ENCODE results near the gene RASL10A.

RASL10A gene

DNA sequence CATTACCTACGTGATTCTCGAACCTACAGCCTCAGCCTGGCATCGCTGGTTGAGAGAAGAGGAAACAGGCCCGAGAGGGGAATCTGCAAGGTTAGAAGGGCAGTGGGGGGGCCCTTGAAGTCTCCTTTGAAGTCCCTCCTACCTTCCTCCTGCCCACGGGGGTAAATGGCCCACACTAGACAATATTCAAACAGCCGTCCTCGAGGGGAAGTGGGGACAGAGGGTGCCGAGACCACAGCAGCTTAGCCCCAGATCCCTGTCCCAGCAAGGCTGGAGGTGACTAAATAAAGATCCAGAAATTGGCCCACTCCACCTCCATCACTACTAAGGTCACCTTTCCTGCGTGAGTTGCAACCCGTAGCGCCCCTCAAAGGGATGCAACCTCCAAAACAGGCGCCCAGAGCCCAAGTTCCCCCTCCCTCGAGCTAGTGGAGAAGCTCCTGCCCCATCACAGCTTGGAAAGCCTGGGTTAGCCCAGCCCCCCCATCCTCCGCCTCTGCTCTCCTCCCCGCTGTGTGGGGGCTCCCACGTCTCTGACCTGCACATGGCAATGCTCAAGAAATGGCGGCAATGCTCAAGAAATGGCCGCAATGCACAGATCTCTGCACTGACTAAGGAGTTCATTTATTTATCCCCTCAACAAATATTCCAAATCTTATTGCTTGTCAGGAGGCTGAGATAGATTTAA lies 788 bp upstream of the RASL10A start:
- DNase-seq, result no peak

DNA sequence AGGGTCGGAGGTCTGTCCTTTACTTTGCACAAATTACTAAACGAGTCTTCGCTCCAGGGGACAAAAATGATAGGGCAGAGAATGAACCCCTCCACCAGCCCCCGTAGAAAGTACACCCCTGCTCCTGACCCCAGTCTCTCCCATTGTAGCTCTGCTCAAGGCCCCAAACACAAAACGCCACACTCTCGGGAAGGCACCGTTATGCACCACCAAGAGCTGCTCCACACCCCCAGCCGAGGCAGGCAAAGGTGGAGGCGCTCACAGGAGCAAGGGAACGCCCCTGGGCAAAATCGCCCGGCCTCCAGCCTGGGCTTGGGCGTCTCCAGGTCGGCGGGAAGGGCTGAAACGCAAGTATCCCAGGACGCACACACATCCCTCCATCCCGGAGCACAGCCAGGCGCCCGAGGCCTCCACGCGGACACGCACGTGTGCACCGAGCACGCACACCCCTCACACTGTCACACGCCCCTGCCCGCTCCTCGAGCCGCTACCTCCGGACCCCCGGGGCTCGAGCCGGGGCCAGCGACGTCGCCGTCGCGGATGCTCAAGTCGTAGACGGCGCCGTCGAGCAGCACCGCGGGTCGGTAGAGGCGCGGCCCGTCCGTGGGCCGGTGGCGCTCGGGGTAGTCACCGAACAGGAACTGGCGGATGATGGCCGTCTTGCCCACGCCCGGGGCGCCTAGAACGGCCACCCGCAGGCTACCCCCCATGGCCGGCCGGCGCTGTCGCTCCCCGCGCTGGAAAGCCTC lies 786 bp downstream of the RASL10A start:
- no peak for DNase-seq

DNA sequence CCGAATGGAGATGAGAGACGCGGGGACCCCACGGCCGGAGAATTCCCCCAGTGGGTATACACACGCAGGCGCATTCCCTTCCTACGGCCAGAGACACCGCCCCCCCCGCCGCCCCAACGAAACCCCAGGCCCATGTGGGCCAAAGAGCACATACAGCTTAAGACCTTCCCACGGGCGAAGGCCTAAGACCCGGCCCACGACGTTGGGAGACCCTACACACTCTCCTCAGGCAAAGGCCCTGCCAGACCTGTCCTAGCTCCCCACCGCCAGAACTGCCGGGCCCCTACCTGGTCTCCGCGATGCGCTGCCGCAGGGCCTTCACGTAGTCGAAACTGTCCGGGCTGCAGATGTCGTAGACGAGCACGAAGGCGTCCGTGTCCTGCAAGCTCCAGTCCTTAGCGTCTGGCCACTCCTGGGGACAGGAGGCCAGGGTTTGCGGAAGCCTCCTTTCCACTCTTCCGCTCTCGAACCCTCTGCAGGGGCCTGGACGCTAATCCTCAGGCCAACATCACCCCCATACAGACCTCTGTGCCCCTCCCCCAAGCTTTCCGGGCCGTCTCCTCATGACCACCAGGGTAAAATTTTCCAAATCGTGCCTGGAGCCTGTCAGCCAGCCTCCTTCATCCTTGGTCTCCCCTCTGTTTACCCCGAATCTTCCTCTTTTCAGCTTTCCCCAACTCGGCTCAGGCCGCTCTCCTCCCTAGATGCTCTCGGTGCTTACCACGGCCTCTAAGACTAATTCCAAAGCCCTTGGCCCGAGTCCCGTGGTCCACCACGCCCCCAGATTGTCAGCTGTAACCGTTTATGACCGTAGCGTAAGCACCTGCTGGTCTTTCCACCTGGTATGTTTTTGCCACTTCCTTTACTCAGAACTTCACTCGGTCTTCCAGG lies 1.7 kb downstream of the RASL10A start:
- DNase-seq, result no peak

DNA sequence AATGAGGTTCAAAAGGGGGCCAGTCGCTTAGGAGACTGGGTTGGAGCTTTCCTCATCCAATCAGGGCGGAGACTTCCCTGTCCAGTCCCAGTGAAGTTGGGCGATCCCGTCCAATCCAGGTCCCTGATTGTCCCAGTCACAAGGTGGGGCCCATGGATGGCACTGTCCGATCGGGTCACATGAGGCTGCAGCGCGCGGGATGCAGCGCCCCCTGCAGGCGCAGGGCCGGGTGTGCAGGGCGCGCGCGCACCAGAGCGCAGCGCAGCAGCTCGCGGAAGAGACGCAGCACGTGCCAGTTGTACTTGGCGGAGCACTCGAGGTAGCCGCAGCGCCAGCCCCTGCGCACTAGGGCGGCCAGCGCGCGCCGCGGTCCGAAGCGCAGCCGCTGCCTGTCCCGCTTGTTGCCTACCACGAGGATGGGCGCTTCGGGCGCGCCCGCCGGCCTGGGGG lies 2.3 kb downstream of the RASL10A start:
- no peak for DNase-seq

DNA sequence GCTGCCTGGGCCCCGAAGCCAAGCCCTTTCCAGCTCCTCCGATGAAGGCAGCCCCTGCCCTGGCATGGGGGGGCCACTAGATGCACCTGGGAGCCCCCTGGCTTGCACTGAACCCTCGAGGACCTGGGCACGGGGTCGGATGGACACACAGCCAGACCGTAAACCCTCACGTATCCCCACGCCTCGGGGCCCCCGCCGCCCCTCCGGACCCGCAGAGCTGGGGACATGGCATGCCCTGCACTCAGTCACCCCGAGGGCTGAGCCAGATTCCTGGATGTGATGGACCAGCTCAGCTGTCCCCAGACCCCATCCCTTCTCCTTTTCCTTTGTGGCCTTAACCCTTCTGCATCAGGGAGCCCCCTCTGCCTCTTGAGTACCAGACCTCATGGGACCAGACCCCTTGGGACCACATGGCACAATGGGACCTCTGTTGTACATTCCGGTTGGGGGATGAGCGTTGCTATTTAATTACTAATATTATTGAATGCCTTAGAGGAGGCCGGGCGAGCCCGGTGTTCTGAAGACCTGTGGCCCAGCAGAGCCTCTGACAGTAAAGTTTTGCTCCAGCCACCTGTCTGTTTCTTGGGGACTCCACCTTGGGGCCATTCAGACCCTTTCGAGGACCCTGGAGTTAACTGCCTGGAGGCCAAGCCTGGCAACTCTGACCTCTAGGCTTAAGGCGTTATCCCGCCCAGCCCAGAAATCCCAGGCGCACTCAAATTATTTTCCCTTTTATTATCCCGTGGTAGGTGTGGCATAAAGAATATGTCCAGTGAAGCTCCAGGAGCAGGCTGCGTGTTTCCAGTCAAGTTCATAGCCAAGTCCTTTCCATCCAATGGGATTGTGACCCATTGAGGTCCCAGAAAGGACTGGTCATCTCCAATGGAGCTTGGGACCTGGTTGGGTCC lies 3.0 kb downstream of the RASL10A start:
- DNase-seq, result no peak

DNA sequence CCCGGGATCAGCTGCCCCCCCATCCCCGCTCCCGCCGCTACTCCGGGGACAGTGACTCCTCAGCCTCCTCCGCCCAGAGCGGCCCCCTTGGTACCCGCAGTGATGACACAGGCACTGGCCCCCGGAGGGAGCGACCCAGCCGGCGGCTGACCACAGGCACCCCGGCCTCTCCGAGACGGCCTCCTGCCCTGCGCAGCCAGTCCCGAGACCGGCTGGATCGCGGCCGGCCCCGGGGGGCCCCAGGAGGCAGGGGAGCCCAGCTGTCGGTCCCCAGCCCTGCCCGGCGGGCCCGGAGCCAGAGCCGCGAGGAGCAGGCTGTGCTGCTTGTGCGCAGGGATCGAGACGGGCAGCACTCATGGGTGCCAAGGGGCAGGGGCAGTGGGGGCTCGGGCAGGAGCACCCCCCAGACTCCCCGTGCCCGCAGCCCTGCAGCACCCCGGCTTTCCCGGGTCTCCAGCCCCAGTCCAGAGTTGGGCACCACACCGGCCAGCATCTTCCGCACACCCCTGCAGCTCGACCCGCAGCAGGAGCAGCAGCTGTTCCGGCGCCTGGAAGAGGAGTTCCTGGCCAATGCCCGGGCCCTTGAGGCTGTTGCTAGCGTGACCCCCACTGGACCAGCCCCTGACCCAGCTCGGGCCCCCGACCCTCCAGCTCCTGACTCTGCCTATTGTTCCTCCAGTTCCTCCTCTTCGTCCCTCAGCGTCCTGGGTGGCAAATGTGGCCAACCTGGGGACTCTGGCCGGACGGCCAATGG lies 3.9 kb downstream of the RASL10A start:
- no peak for DNase-seq

DNA sequence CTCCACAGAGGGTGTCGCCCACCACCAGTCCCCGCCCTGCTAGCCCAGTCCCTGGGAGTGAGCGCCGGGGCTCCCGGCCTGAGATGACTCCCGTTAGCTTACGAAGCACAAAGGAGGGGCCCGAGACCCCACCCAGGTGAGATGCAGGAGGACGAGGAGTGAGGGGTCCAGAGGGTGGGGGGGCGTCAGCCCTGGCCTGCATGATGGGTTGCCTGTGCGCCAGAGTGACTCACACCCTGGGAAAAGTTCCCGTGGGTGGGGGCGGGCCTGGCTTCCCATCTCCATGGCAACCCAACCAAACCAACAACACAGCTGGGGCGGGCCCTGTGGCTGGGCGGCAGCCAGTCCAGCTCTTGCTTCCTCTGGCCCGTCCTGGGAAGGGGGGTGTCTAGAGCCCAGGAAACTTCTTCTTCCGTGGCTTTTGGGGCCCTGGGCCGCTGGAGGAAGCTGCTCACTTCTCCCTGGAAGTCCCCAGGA lies 4.6 kb downstream of the RASL10A start:
- DNase-seq, result no peak

DNA sequence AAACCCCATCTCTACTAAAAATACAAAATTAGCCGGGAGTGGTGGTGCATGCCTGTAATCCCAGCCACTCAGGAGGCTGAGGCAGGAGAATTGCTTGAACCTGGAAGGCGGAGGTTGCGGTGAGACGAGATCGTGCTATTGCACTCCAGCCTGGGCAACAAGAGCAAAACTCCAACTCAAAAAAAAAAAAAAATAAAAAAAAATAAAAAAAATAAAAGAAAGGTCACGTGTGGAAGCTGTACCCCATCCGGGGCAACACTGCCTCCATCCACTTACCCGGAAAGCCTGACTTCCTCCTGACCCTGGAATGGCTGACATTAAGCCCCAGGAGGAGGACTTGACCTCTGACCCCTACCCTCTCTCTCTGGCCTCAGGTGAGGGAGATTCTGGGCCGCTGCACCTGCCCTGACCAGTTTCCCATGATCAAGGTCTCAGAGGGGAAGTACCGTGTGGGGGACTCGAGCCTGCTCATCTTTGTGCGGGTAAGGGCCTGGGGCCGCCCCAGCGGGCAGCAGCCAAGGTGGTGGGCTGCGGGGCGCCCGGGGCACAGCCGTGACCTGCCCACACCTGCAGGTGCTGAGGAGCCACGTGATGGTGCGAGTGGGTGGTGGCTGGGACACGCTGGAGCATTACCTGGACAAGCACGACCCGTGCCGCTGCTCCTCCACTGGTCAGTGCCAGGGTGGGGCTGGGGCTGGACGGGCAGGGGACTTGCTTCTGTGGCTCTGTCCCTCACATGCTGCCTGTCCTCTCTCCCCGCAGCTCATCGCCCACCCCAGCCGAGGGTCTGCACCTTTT lies 5.2 kb downstream of the RASL10A start:
- no peak for DNase-seq

DNA sequence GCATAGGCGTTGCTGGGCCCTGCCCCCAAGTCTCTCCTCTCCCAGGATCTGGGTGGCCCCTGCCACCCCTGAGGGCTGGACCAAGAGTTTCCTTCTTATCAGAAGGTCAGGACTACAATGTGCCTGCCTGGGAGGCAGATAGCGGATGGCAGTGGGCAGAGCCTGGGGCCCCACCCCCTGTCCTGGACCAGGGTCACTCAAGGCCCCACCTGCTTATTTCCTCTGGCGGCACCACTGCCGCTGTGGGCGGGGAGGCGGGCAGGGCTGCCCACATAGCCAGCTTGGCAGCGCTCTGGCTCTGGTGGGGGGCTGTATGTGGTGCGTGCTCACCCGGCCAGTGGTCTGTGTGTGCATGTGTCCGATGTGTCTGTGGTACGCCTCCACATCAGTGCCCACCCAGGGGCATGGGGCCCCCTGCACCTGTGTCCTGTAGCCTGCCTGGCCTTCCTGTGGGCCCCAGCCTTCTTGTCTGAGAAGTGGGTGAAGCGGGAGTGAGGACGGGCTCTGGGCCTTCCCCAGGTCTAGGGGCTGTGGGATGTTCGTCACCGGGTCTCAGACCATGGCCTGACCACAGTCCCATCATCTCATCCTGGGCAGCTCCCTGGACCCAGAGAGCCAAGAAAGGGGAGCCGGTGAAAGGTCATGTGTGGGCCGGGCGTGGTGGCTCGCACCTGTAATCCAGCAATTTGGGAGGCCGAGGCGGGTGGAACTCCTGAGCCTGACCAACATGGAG lies 6.0 kb downstream of the RASL10A start:
- DNase-seq, result no peak

DNA sequence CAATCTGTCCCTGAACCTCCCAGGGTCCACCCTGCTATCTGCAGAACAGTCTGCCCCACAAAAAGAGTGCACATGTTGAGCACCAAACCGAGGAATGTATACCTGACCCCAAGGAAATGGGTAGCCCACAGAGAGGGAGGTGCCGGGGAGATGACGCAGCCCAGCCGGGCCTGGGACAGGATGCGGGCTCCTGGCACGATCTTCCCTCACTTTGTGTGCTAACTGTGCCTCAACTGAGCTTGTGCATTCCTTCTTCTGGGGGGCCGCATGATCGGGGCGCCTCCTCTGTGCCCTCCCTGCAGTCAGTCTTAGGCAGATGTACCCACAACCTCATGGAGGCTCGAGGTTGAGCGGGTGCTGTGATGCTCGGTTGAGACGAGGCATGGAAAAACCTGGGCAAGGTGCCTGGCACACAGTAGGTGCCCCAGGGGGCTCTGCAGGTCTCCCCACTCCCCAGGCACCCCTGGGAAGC lies 6.7 kb downstream of the RASL10A start:
- DNase-seq, result no peak

DNA sequence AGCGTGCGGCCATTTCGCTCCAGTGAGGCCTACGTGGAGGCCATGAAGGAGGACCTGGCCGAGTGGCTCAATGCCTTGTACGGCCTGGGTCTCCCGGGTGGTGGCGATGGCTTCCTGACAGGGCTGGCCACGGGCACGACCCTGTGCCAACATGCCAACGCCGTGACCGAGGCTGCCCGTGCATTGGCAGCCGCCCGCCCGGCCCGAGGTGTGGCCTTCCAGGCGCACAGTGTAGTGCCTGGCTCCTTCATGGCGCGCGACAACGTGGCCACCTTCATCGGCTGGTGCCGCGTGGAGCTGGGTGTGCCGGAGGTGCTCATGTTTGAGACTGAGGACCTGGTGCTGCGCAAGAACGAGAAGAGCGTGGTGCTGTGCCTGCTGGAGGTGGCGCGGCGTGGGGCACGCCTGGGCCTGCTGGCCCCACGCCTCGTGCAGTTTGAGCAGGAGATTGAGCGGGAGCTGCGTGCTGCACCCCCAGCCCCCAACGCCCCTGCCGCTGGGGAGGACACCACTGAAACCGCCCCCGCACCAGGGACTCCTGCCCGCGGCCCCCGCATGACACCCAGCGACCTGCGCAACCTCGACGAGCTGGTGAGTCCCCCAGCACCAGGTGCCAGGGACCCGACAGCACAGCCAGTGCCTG lies 7.2 kb downstream of the RASL10A start:
- DNase-seq, result no peak

DNA sequence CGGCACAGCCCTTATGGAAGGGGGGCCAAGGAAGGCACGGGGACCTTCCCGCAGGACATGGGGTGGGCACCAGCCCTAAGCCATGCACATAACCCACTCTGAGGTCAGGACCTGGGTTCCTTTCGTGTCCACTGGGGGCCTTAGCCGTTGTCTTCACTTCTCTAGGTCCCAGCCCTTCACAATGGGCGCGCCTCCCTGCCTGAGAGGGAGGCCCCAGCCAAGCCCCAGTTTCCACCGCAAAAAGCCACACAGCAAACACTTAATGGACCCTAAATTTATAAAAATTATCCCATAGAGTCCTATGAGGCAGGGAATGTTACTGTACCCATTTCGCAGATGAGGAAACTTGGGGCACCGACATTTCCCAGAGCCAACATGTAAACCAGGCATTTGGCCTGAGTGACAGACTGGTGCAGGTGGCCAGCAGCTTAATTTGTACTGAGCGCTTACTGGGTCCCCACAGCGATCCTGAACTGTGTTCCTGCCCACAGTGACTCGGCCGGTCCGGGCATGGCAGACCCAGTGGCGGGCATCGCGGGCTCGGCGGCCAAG lies 7.8 kb downstream of the RASL10A start:
- DNase-seq, result no peak

DNA sequence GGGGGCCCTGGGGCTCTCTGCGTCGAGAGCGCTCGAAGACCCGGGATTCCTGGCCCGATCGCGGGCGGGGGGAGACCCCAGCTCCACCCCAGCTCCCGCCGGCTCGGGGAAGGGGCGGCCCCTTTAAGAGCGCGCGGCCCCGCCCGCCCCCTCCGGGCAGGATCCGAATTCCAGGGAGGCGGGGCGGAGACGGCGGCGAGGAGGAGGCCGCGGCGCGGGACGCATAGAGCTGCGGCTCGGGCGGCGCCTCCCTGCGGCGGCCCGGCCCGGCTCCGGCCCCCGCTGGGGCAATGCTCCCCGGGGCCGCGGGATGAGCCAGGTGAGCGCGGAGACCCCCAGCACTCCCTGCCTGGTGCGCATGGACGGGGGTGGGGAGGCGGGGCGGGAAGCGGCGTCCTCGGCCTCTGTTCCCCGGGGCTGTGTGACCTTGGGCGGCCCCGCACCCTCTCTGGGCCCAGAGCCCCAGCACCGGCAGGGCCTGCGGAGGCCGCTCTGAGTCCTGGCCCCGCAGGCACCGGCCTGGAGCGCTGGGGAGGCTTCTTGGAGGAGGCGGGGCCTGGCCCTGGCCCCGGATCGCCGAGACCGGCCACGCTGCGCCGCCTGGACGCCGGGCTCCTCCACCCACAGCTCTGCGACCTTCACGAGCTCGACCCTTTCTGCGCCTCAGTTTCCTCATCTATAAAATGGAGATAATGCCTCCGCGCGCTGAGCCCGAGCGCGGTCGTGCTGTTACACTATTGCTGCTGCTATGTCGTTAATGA lies 8.5 kb downstream of the RASL10A start:
- DNase-seq, result no peak

DNA sequence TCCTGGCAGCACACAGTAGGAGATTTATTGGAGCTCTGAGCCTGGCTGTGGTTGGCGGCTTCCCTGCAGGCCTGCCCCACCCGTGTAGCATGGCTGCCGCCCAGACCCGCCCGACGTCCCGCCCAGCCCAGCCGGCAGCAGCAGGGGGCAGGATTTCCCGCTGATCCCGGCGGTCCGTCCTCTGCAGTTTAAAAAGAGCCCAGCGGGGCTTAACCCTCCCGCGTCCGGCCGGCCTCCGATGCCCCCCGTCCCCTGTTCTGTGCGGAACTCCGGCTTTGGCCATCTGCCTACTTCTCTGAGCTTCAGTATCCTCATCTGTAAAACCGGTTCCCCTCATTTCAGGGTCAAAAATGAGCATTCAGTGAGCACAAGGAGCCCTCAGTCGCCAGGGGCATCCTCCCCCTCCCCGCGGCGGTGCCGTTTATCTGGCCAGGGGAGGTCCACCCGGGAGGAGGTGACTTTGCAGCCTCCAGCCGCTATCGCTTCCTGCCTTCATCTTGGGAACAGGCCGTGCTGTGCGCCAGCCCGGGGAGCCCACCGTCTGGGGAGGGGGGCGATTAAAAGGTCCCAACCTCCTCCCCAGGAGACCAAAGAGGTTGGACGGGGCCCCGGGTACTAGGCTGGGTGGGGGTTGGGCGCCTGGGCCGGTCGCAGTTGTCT lies 9.2 kb downstream of the RASL10A start, which contains the start of gene GAS2L1:
Gene GAS2L1, plus strand, starts transcription at position 476 of the 660 bp plus-strand sequence. CDS start 1,456 bp downstream, outside the sequence.
- no peak for DNase-seq

DNA sequence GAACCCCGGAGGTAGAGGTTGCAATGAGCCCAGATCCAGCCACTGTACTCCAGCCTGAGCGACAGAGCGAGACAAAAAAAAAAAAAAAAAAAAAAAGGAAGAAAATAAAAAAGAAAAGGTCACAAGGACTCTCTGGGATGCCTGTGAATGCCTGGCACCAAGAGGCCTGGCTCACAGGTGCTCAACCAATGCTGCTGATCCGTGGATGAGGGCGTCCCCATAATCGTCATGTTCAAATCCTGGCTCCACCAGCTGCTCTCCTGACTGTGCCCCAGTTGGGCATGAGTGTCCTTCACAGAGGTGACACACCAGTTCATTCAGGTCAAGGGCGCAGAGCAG lies 9.7 kb downstream of the RASL10A start:
- no peak for DNase-seq

DNA sequence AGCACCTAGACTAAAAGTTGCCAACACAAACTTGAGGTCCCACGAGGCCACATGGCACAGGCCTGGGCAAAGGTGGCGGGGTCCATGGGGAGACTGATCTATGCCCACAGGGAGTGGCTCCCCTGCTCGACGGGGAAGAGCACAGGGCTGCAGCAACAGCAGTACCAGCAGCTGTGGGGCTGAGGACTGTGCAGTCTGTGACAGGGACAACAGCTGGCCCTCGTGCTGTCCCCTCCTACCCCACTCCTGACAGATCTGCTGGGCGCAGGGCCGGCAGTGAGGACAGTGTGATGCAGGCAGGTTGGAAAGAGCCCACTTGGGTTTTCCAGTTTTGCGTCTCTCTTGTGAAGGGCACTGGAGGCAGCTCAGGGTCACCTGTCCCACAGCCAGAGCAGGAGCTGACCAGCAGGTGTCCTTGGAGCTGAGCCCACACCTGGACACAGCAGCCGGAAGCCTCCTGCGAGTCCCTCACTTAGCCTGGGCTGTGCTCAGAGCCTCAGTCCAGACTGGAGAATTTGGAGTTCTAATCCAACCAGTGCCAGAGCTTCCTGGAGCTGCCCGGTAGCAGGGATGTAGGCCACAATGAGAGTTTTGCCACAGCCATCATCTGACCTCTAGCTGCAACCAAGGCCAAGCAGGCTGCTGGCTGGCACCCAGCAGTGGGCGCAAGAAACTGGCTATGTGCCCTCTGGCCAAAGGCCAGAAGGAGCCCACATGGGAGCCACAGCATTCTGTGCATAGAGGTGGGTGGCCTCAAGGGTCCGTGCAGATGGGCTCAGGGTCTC lies 12.6 kb downstream of the RASL10A start:
- DNase-seq, result no peak

DNA sequence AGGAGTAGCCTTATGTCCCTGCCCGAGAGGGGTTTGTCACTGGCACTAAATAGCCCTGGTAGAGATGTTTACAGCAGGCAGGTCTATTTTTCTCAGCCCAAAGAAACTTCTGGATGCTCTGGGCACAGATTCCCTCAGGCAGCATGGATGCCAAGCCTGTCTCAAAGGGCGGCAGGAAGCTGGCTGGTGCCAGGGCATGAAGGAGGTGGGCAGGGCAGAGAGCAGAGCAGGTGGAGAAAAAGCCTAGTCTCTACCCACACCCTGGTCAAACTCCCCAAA lies 13.2 kb downstream of the RASL10A start:
- no peak for DNase-seq
